Activated CD8-positive, alpha-beta memory T cell treated with anti-CD3 and anti-CD28 coated beads, Interleukin-2, amount 50 U/mL, for 1 hour (primary cell): ENCODE results near the gene FAM222A.
A peak's percentile ranks its signal among the peaks of the same experiment; 100 is the strongest.

Experiments
- DNase-seq: peaks from one replicate; pipeline ENCODE4 v3.0.0-alpha.2; 2020; ENCODE audit errors: extremely low read depth

The FAM222A gene

GRCh38 chr12:109771746-109772621 lies 58.4 kb downstream of the FAM222A start:
- DNase-seq, result no peak

- no peak for DNase-seq
Observed at GRCh38 chr12:109772622-109773321, 59.1 kb downstream of the FAM222A start.

- DNase-seq, result no peak
Observed at GRCh38 chr12:109773384-109774011, 59.9 kb downstream of the FAM222A start.

GRCh38 chr12:109775172-109775881 lies 61.7 kb downstream of the FAM222A start:
- peak; percentile 12 for DNase-seq

- no peak for DNase-seq
Observed at GRCh38 chr12:109776624-109777023, 63.0 kb downstream of the FAM222A start.

GRCh38 chr12:109777544-109777943 lies 63.9 kb downstream of the FAM222A start:
- DNase-seq, result no peak

GRCh38 chr12:109778684-109779083 lies 65.1 kb downstream of the FAM222A start:
- no peak for DNase-seq

- no peak for DNase-seq
Observed at GRCh38 chr12:109779382-109779781, 65.8 kb downstream of the FAM222A start.

- no peak for DNase-seq
Observed at GRCh38 chr12:109781668-109782325, 68.2 kb downstream of the FAM222A start.

- no peak for DNase-seq
Observed at GRCh38 chr12:109782326-109782703, 68.7 kb downstream of the FAM222A start.

GRCh38 chr12:109783135-109783964 lies 69.7 kb downstream of the FAM222A start:
- no peak for DNase-seq

- no peak for DNase-seq
Observed at GRCh38 chr12:109783965-109784244, 70.3 kb downstream of the FAM222A start.

- no peak for DNase-seq
Observed at GRCh38 chr12:109785854-109786253, 72.2 kb downstream of the FAM222A start.

- no peak for DNase-seq
Observed at GRCh38 chr12:109786799-109787198, 73.2 kb downstream of the FAM222A start.

- no peak for DNase-seq
Observed at GRCh38 chr12:109789526-109790048, 76.0 kb downstream of the FAM222A start.

GRCh38 chr12:109792992-109793391 lies 79.4 kb downstream of the FAM222A start:
- DNase-seq, result no peak

GRCh38 chr12:109793411-109793810 lies 79.8 kb downstream of the FAM222A start:
- DNase-seq, result no peak

- no peak for DNase-seq
Observed at GRCh38 chr12:109793826-109794501, 80.3 kb downstream of the FAM222A start.

- DNase-seq, result no peak
Observed at GRCh38 chr12:109795023-109795422, 81.4 kb downstream of the FAM222A start.

- DNase-seq, result no peak
Observed at GRCh38 chr12:109796057-109796456, 82.4 kb downstream of the FAM222A start.
